Esophagus (tissue), 2 donors: ENCODE measurements around the gene ARL2BP. TPM values are rescaled to one million over a fixed set of nuclear protein-coding genes. Genes with fewer than 3 reads are reported as not detected.

Experiments
- H3K27ac ChIP-seq, 2 donors: one replicate each; pipeline ENCODE4 v1.5.1; 2013; ENCODE audit warnings: low read depth in 2 of 2, mild to moderate bottlenecking in 2 of 2, inconsistent platforms in 1 of 2, low read length in 1 of 2, moderate library complexity in 1 of 2
- H3K27me3 ChIP-seq, 2 donors: one replicate each; pipeline ENCODE4 v1.6.1; 2013; ENCODE audit warnings: low read length in 2 of 2, control low read depth in 1 of 2, mild to moderate bottlenecking in 1 of 2; ENCODE audit not compliant: insufficient read depth in 2 of 2, control insufficient read depth in 1 of 2
- H3K36me3 ChIP-seq, 2 donors: one replicate each; pipeline ENCODE4 v1.6.1; 2013; ENCODE audit warnings: low read length in 1 of 2; ENCODE audit not compliant: control insufficient read depth in 2 of 2, insufficient read depth in 2 of 2
- H3K4me1 ChIP-seq, 2 donors: one replicate each; pipeline ENCODE4 v1.6.1; 2013; ENCODE audit warnings: low read length in 1 of 2; ENCODE audit not compliant: control insufficient read depth in 2 of 2, insufficient read depth in 2 of 2
- H3K4me3 ChIP-seq, 2 donors: one replicate each; pipeline ENCODE4 v1.5.1; 2013; ENCODE audit warnings: low read length in 2 of 2, mild to moderate bottlenecking in 2 of 2, low read depth in 1 of 2, moderate library complexity in 1 of 2
- H3K9me3 ChIP-seq, 2 donors: one replicate each; pipeline ENCODE4 v1.6.1; 2013; ENCODE audit warnings: mild to moderate bottlenecking in 2 of 2, low read depth in 1 of 2, low read length in 1 of 2, moderate library complexity in 1 of 2; ENCODE audit not compliant: control insufficient read depth in 2 of 2, insufficient read depth in 1 of 2
- WGBS, 2 donors: extraction: QIAGEN DNeasy Blood & Tissue Kit; methylation state at CpG; one replicate each; pipeline ENCODE4 v1.1.7; 2013; 5-methylcytosine and 5-hydroxymethylcytosine counted together
- polyA plus RNA-seq, 2 donors: library from polyadenylated mRNA; stranded (reverse); fragments of 200-250 nt; gene quantifications; one replicate each; pipeline ENCODE4 v1.2.3, GENCODE V29; 2013
- donor health status: healthy with polysubstance abuse.
- donor health status: Bipolar disorder and iron deficiency.

Gene ARL2BP
- polyA plus RNA-seq, 2 donors = 20.8 to 30.1 TPM

- no peaks in the 10 kb centered on the region for H3K9me3 ChIP-seq
- WGBS, 2 donors = 98 to 100% methylated on average over 5 of the region's 5 CpGs
- H3K27ac ChIP-seq = no peak overlapping the region
- H3K4me1 ChIP-seq = no peaks in the 10 kb centered on the region
- H3K36me3 ChIP-seq = peaks cover 0 to 7% of the 10 kb centered on the region in 2 donors
- no peak overlapping the region for H3K4me3 ChIP-seq
- no peaks in the 10 kb centered on the region for H3K27me3 ChIP-seq
Measured at GRCh38 chr16:57209780-57210179, 35.3 kb upstream of the ARL2BP start.

GRCh38 chr16:57213462-57213861, 31.6 kb upstream of the ARL2BP start:
- H3K4me1 ChIP-seq = no peaks in the 10 kb centered on the region

GRCh38 chr16:57216968-57217367, 28.1 kb upstream of the ARL2BP start:
- no peak overlapping the region for H3K4me3 ChIP-seq
- H3K4me1 ChIP-seq = no peaks in the 10 kb centered on the region
- H3K9me3 ChIP-seq = no peaks in the 10 kb centered on the region
- no peak overlapping the region for H3K27ac ChIP-seq
- 85 to 90% methylated on average over 2 of the region's 2 CpGs for WGBS, 2 donors
- no peaks in the 10 kb centered on the region for H3K27me3 ChIP-seq
- H3K36me3 ChIP-seq = peaks cover 12 to 20% of the 10 kb centered on the region in 2 donors

More at GRCh38 chr16:57213462-57213861, 31.6 kb upstream of the ARL2BP start:
- Histone ChIP-seq H3K4me3 (no peak overlapping the region), H3K27me3 (no peaks in the 10 kb centered on the region), H3K9me3 (no peaks in the 10 kb centered on the region), H3K27ac (no peak overlapping the region), H3K36me3 (peaks cover 14 to 20% of the 10 kb centered on the region in 2 donors)
- WGBS, 2 donors = 51 to 70% methylated on average over 1 of the region's 1 CpG

GRCh38 chr16:57223057-57223456, 22.0 kb upstream of the ARL2BP start:
- WGBS, 2 donors = 92 to 97% methylated on average over 1 of the region's 1 CpG
- H3K27ac ChIP-seq = no peak overlapping the region
- no peaks in the 10 kb centered on the region for H3K4me1 ChIP-seq
- H3K9me3 ChIP-seq = no peaks in the 10 kb centered on the region
- H3K36me3 ChIP-seq = peaks cover 4 to 18% of the 10 kb centered on the region in 2 donors
- H3K27me3 ChIP-seq = no peaks in the 10 kb centered on the region
- H3K4me3 ChIP-seq = no peak overlapping the region

GRCh38 chr16:57224651-57225335, 20.3 kb upstream of the ARL2BP start:
- Histone ChIP-seq H3K9me3 (no peaks in the 10 kb centered on the region), H3K4me3 (no peak overlapping the region), H3K27ac (no peak overlapping the region), H3K4me1 (no peaks in the 10 kb centered on the region), H3K36me3 (peaks cover 4 to 18% of the 10 kb centered on the region in 2 donors), H3K27me3 (no peaks in the 10 kb centered on the region)
- WGBS, 2 donors = 94 to 96% methylated on average over 6 of the region's 6 CpGs

GRCh38 chr16:57225978-57226377, 19.1 kb upstream of the ARL2BP start:
- no peaks in the 10 kb centered on the region for H3K27me3 ChIP-seq
- H3K4me3 ChIP-seq = no peak overlapping the region
- H3K27ac ChIP-seq = no peak overlapping the region
- H3K4me1 ChIP-seq = no peaks in the 10 kb centered on the region
- 96 to 97% methylated on average over 7 of the region's 7 CpGs for WGBS, 2 donors
- no peaks in the 10 kb centered on the region for H3K9me3 ChIP-seq
- H3K36me3 ChIP-seq = peaks cover 4 to 16% of the 10 kb centered on the region in 2 donors

GRCh38 chr16:57226701-57227621, 18.1 kb upstream of the ARL2BP start:
- Histone ChIP-seq H3K4me3 (no peak overlapping the region), H3K27ac (no peak overlapping the region), H3K9me3 (no peaks in the 10 kb centered on the region), H3K36me3 (peaks cover 4 to 16% of the 10 kb centered on the region in 2 donors), H3K27me3 (no peaks in the 10 kb centered on the region), H3K4me1 (no peaks in the 10 kb centered on the region)
- 88 to 93% methylated on average over 4 of the region's 4 CpGs for WGBS, 2 donors

GRCh38 chr16:57229079-57229478, 16.0 kb upstream of the ARL2BP start:
- Histone ChIP-seq H3K27me3 (no peaks in the 10 kb centered on the region), H3K36me3 (peaks cover 2 to 18% of the 10 kb centered on the region in 2 donors), H3K27ac (no peak overlapping the region), H3K4me3 (no peak overlapping the region), H3K4me1 (no peaks in the 10 kb centered on the region), H3K9me3 (no peaks in the 10 kb centered on the region)
- 70 to 87% methylated on average over 1 of the region's 1 CpG for WGBS, 2 donors

- Histone ChIP-seq H3K4me1 (no peaks in the 10 kb centered on the region), H3K27ac (no peak overlapping the region), H3K27me3 (no peaks in the 10 kb centered on the region), H3K4me3 (no peak overlapping the region), H3K9me3 (no peaks in the 10 kb centered on the region), H3K36me3 (peaks cover 6 to 21% of the 10 kb centered on the region in 2 donors)
- WGBS, 2 donors = 52 to 59% methylated on average over 3 of the region's 3 CpGs
Measured at GRCh38 chr16:57231821-57232350, 13.2 kb upstream of the ARL2BP start.
